ENCODE data around the gene IGFL4. TPM values are rescaled to one million over a fixed set of nuclear protein-coding genes. Genes with fewer than 3 reads are reported as not detected.
A peak's percentile ranks its signal among the peaks of the same experiment; 100 is the strongest.

IGFL4 gene
- total and polyA plus RNA-seq, 9 of the 15 experiments (the other 6 are each of a cell fraction or from before 2014, with no cell fraction given) = not detected

DNA sequence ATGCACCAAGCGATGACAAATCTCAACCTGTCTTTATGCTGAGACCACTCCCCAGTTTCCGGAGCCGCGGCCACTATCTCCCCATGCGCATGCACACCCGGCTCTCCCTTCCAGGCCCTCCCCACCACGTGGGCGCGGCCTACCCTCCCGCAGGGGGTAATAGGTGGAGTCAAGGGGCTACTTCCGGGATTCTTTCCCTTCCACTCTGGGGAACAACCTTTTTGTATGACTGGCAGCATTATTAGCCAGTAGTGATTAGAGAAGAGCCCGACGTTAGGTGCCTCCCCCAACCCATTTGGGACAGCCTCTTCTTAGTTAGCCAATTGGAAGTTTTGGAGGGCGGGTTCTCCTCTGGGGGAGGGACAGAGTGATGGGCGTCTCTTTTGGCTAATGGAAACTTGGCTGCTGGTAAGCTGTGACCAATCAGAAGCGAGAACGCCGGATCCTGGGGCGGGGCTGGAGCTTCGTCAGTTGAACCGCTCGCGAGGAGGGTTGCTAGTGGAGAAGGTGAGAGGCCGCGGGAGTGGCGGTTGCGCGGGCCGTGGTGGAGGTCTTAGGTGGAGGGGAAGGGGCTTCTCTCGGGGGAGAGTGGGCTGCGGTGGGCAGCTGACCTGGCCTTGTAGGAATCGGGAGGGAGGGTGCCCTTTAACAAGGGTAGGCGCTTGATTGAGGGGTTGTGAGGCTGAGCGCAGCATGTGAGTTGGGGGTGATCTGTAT is 45.6 kb downstream of the IGFL4 start, which contains the start of gene CCDC61 (continued):
- TF ChIP-seq ZNF311 (CRISPR knock-in tag; IDR thresholded peaks at IDR 0.05) (no peak), CREBBP (IDR thresholded peaks at IDR 0.05; ENCODE audit: low read depth, low read length) (no peak), DIDO1 (tag; IDR thresholded peaks at IDR 0.05; ENCODE audit: low read depth) (no peak), U2AF1 (optimal IDR thresholded peaks at IDR 0.05; ENCODE audit: low read depth, low read length) (no peak), SIN3A (IDR thresholded peaks at IDR 0.05; ENCODE audit: borderline replicate concordance in 2 of 2, control insufficient read depth in 1 of 2, low read depth in 2 of 2, low read length in 2 of 2) (peak; percentile 66 to 83; a peak in 2 of 4 replicates), ZNF766 (CRISPR knock-in tag; conservative IDR thresholded peaks at IDR 0.05) (peak; percentile 68; the same call in 1 of the 2 replicates), SRSF7 (optimal IDR thresholded peaks at IDR 0.05; ENCODE audit: low read depth, low read length) (no peak), ZNF699 (CRISPR knock-in tag; IDR thresholded peaks at IDR 0.05; ENCODE audit: insufficient replicate concordance) (no peak), BRD4 (IDR thresholded peaks at IDR 0.05) (no peak), ZNF778 (CRISPR knock-in tag; IDR thresholded peaks at IDR 0.05) (no peak), NR1H2 (CRISPR knock-in tag; IDR thresholded peaks at IDR 0.05) (no peak), FOSL1 (tag; conservative IDR thresholded peaks at IDR 0.05) (no peak), ZNF140 (CRISPR knock-in tag; IDR thresholded peaks at IDR 0.05) (no peak), HDAC6 (IDR thresholded peaks at IDR 0.05; ENCODE audit: low read depth, low read length) (no peak), FOXJ3 (CRISPR knock-in tag; IDR thresholded peaks at IDR 0.05) (no peak), SRSF1 (IDR thresholded peaks at IDR 0.05; ENCODE audit: low read depth, low read length) (no peak), MXI1 (IDR thresholded peaks at IDR 0.05; ENCODE audit: low read depth, low read length) (peak; percentile 82), KAT2B (IDR thresholded peaks at IDR 0.05; ENCODE audit: low read depth, low read length) (no peak), ZNF780A (CRISPR knock-in tag; IDR thresholded peaks at IDR 0.05) (no peak)
- TF ChIP-seq, protein P1, sequence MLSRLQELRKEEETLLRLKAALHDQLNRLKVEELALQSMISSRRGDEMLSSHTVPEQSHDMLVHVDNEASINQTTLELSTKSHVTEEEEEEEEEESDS (CRISPR knock-in tag; IDR thresholded peaks at IDR 0.05) = no peak
- TF ChIP-seq, protein P2, sequence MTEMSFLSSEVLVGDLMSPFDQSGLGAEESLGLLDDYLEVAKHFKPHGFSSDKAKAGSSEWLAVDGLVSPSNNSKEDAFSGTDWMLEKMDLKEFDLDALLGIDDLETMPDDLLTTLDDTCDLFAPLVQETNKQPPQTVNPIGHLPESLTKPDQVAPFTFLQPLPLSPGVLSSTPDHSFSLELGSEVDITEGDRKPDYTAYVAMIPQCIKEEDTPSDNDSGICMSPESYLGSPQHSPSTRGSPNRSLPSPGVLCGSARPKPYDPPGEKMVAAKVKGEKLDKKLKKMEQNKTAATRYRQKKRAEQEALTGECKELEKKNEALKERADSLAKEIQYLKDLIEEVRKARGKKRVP (CRISPR knock-in tag; IDR thresholded peaks at IDR 0.05) = 0 out of 2 replicates have a peak, but pooled peaks have one; percentile 34
- TF ChIP-seq, protein P3, sequence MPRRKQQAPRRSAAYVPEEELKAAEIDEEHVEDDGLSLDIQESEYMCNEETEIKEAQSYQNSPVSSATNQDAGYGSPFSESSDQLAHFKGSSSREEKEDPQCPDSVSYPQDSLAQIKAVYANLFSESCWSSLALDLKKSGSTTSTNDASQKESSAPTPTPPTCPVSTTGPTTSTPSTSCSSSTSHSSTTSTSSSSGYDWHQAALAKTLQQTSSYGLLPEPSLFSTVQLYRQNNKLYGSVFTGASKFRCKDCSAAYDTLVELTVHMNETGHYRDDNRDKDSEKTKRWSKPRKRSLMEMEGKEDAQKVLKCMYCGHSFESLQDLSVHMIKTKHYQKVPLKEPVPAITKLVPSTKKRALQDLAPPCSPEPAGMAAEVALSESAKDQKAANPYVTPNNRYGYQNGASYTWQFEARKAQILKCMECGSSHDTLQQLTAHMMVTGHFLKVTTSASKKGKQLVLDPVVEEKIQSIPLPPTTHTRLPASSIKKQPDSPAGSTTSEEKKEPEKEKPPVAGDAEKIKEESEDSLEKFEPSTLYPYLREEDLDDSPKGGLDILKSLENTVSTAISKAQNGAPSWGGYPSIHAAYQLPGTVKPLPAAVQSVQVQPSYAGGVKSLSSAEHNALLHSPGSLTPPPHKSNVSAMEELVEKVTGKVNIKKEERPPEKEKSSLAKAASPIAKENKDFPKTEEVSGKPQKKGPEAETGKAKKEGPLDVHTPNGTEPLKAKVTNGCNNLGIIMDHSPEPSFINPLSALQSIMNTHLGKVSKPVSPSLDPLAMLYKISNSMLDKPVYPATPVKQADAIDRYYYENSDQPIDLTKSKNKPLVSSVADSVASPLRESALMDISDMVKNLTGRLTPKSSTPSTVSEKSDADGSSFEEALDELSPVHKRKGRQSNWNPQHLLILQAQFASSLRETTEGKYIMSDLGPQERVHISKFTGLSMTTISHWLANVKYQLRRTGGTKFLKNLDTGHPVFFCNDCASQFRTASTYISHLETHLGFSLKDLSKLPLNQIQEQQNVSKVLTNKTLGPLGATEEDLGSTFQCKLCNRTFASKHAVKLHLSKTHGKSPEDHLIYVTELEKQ (CRISPR knock-in tag; IDR thresholded peaks at IDR 0.05) = no peak
- TF ChIP-seq, protein P4, sequence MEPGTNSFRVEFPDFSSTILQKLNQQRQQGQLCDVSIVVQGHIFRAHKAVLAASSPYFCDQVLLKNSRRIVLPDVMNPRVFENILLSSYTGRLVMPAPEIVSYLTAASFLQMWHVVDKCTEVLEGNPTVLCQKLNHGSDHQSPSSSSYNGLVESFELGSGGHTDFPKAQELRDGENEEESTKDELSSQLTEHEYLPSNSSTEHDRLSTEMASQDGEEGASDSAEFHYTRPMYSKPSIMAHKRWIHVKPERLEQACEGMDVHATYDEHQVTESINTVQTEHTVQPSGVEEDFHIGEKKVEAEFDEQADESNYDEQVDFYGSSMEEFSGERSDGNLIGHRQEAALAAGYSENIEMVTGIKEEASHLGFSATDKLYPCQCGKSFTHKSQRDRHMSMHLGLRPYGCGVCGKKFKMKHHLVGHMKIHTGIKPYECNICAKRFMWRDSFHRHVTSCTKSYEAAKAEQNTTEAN (CRISPR knock-in tag; IDR thresholded peaks at IDR 0.05) = no peak
